GM13976 (cell line): Measurements from ENCODE around the gene CTU1.
"Not testable (repeated sequence)": the region's sequence is repeated elsewhere in the genome, so short reads cannot be mapped to it uniquely, and the experiment has no call there.

Experiments used
- DNase-seq: peaks from one replicate; pipeline ENCODE4 v3.0.0; 2012; ENCODE audit warnings: low spot score
- in situ Hi-C: fragments of 300-500 bp; cut with MboI; formaldehyde crosslinking; loops from one replicate; pipeline ENCODE4 v1.12.0; 2022; ENCODE audit warnings: low sequenced_read_pairs, mixed read lengths, inconsistent platforms; ENCODE audit not compliant: unreplicated experiment
- TF ChIP-seq, protein P1 (sequence below): IDR thresholded peaks from 2 replicates; pipeline ENCODE4 v1.5.1; 2012; ENCODE audit warnings: borderline replicate concordance, mild to moderate bottlenecking; ENCODE audit not compliant: insufficient read depth; ENCODE audit errors: extremely low read depth, missing control alignments, control extremely low read depth

CTU1 gene

DNA sequence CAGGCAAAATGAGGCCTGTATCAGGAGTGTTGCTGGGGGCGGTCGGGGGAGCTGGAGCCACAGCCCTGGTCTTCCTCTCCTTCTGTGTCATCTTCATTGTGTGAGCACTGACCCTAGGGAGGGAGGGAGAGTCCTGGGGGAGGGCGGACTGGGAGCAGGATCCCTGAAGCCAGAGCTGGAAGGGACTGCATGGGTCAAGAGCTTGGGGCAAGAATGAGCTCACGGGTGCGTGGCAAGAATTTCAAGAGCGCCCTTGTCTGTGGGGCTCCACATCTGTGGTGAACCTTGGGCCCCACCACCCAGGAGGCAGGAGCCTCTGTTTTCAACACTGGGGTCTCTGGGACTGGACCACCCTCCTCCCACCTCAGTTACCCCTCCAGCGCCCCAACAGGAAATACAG is 38.5 kb upstream of the CTU1 start:
- DNase-seq = no peak
- in situ Hi-C loops = no loop called here
- TF ChIP-seq, protein P1, sequence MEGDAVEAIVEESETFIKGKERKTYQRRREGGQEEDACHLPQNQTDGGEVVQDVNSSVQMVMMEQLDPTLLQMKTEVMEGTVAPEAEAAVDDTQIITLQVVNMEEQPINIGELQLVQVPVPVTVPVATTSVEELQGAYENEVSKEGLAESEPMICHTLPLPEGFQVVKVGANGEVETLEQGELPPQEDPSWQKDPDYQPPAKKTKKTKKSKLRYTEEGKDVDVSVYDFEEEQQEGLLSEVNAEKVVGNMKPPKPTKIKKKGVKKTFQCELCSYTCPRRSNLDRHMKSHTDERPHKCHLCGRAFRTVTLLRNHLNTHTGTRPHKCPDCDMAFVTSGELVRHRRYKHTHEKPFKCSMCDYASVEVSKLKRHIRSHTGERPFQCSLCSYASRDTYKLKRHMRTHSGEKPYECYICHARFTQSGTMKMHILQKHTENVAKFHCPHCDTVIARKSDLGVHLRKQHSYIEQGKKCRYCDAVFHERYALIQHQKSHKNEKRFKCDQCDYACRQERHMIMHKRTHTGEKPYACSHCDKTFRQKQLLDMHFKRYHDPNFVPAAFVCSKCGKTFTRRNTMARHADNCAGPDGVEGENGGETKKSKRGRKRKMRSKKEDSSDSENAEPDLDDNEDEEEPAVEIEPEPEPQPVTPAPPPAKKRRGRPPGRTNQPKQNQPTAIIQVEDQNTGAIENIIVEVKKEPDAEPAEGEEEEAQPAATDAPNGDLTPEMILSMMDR = no peak

DNA sequence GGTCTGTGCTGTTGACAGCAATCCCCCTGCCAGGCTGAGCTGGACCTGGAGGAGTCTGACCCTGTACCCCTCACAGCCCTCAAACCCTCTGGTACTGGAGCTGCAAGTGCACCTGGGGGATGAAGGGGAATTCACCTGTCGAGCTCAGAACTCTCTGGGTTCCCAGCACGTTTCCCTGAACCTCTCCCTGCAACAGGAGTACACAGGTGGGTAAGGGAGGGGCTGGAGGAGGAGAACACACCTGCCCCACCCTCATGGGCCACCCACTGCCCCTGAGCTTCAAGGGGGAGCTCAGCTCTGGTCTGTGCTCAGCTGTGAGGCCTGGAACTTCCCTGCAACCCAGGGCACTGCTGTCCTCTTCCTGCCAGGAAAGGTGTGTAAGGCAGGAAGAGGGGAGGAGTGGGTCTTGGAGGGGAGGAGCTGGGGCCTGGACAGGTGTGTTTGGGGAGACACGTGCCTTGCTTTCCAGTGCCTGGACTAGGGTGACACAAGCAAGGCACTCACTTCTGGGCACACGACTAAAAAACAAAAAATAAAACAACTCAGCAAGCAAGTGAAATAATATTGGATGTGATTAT is 37.8 kb upstream of the CTU1 start:
- no peak for DNase-seq
- TF ChIP-seq, protein P1 = no peak
- in situ Hi-C loops = no loop called here

DNA sequence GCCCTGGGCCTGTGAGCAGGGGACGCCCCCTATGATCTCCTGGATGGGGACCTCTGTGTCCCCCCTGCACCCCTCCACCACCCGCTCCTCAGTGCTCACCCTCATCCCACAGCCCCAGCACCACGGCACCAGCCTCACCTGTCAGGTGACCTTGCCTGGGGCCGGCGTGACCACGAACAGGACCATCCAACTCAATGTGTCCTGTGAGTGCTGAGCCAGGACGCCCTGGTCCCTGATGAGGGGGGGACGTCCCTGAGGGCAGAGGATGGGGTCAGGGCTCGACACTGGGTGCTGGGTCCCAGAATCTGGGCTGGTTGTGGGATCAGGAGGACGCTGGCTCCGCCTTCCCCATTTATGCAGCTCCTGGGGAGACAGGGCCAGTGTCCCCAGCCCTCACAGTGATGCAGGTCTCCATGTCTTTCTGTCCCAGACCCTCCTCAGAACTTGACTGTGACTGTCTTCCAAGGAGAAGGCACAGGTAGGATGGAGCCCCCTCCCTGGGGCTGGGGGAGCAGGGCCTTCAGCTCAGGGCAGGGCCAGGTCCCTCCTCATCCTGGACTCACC is 36.4 kb upstream of the CTU1 start:
- TF ChIP-seq, protein P1 = no peak
- in situ Hi-C loops = no loop called here
- no peak for DNase-seq

DNA sequence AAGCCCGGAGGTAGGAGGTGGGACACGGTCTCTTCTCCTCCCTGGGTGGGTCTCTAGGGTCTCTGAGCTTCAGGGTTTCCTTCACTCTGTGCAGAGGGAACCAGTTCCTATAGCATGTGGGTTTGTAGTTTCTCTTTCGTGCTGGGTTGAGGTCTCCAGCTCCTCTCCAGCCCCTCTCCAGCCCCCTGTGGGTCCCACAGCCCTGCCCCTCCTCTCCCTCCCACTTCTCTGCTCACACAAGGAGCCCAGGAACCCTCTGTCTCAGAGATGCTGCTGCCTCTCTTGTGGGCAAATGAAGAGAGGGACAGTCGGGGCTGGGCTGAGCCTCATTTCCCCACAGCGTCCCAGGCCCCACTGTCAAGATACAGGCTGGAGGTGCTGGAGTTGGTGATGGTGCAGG is 35.3 kb upstream of the CTU1 start:
- DNase-seq = no peak
- in situ Hi-C loops = no loop called here
- TF ChIP-seq, protein P1 = no peak

DNA sequence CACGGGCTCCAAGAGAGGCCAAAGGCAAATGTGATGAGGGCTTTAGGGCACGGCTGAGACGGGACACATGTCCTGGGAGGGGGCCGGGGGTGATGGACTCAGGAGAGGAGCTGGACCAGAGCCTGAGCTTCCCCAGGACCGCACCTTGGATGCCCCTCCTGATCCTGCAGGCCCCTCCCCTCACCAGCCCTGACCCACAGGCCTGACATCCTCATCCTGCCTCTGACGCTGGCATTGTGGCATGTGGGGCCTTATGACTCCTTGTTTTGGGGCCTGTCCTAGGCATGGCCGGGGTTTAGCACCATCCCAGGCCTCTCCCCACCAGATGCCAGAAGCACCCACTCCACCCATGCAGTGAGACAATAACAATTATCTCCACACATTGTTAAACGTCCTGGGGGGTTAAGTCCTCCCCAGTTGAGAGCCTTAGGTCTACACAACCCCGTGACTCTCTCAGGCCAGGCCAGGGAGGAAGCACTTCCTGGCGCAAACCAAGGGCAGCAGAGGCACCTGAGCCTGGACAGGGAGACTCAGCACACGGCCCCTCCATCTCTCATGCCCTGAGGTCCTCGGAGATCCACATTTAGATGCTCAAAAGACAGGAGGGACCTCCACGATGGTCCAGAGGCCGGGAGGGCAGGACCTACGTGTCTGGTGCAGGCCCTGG is 34.7 kb upstream of the CTU1 start:
- DNase-seq, in situ Hi-C loops: not testable (repeated sequence)

DNA sequence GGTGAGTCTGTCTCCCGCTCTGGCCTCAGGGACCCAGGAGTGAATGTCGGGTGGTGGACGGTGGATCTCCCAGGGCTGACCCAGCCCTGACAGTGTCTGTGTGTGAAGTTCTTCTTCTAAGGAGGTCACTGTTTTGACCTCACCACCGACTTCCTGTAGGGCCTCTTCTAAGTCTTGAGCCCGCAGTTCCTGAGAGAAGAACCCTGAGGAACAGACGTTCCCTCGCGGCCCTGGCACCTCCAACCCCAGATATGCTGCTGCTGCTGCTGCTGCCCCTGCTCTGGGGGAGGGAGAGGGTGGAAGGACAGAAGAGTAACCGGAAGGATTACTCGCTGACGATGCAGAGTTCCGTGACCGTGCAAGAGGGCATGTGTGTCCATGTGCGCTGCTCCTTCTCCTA is 33.9 kb upstream of the CTU1 start, which contains the start of gene SIGLEC7:
TSS of gene SIGLEC7 (plus strand) at position 183 of the 400 bp plus-strand sequence. CDS start at position 252, 69 bp downstream.
- in situ Hi-C loops = no loop called here
- no peak for DNase-seq
- TF ChIP-seq, protein P1 = no peak

DNA sequence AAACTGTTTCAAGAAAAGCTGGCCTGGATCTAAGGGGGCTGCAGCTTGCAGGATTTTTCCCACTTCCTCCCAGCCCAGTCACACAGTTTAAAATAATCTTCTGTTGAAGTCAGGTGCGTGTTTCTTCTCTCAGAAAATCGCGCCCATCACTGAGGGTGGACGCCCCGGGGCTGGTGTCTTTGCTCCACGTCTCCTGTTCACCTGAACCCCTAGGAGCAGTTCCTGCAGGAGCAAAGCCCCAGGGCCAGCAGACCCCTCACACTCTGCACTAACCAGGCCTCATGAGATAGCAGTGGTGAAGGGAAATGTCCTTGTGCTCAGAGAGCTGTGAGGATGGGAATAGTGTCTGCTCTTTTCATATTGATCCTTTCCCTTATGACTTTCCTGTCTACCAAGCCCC is 33.0 kb upstream of the CTU1 start:
- in situ Hi-C loops = no loop called here
- DNase-seq = no peak
- TF ChIP-seq, protein P1 = no peak
